ENCODE measurements around the gene KIF13A.
"Not testable (repeated sequence)": the region's sequence is repeated elsewhere in the genome, so short reads cannot be mapped to it uniquely, and the experiment has no call there.

The KIF13A gene

DNA sequence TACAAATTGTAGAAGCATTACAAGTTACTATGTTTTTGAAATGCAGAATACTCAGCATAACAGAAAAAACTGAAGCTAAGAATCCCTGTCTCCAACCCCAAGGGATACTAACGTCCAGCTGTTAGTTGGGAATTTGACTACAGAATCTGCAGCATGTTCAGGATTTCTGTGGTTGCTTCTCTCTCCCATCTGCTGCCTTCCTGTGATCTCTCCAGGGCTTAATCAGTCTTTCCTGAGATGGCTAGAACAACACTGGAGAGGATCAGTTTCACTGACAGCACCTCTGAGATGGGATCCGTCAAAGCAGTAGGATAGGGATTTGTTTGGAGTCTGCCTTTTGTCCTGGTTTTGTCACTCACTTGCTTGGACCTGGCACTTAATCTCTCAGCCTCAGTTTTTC is 207.4 kb downstream of the KIF13A start:
- H3K27me3 ChIP-seq (ENCODE audit: insufficient read depth, low read length), result no peaks in the 10 kb centered on the region
- H3K9me3 ChIP-seq (ENCODE audit: insufficient read depth, low read depth, low read length), result no peaks in the 10 kb centered on the region
- H3K4me3 ChIP-seq (ENCODE audit: low read length), result no peak overlapping the region
- H3K27ac ChIP-seq (ENCODE audit: low read length), result no peak overlapping the region
- H3K4me1 ChIP-seq (ENCODE audit: insufficient read depth, low read length), result peaks cover 10% of the 10 kb centered on the region; the same call in 1 of the 2 replicates
- peaks cover 77% of the 10 kb centered on the region for H3K36me3 ChIP-seq (ENCODE audit: insufficient read depth, low read depth, low read length)
- no peak overlapping the region for H3K9ac ChIP-seq (ENCODE audit: low read depth, low read length)

DNA sequence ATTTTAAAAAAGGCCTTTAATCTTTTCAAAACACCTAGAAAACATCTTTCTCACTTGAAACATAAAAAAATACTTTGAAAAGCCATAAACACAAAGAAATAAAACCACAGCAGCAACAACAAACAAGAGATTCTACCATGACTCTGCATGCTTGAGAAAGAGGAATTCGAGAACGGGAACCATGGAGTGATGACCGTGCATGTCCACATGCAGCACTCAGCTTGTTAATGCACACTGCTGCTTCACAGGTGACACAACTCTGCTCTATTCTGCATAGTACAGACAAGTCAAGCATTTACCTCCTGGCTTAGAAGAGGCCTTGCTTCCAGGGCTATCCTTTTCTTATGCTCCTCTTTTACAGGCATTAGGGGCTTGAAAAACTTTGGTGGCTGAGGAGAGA is 215.8 kb downstream of the KIF13A start:
- Histone ChIP-seq H3K36me3 (ENCODE audit: insufficient read depth, low read depth, low read length) (peaks cover 79% of the 10 kb centered on the region), H3K9ac (ENCODE audit: low read depth, low read length) (no peak overlapping the region)

DNA sequence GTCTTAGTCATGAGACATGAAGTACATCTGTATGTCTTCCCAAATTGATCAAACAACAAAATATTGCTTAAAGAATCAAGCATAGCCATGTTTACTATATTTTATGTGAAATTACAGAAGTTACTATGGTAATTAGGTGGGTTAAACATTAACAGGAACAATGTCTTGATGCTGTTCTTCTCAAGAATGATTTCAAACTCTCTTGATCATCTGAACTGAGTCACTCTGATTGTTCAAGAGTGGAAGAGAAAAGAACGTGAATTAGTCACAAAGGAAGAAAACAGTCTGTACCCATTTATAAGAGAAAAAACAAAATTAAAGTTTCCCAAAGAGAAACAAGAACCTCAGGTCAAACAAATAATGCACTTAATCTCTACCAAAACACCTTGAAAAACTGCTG is 218.6 kb downstream of the KIF13A start:
- no peaks in the 10 kb centered on the region for H3K27me3 ChIP-seq (ENCODE audit: insufficient read depth, low read length)
- peaks cover 72% of the 10 kb centered on the region for H3K36me3 ChIP-seq (ENCODE audit: insufficient read depth, low read depth, low read length)
- H3K4me1 ChIP-seq (ENCODE audit: insufficient read depth, low read length), result no peaks in the 10 kb centered on the region
- H3K4me3 ChIP-seq (ENCODE audit: low read length), result no peak overlapping the region
- no peaks in the 10 kb centered on the region for H3K9me3 ChIP-seq (ENCODE audit: insufficient read depth, low read depth, low read length)
- no peak overlapping the region for H3K27ac ChIP-seq (ENCODE audit: low read length)
- no peak overlapping the region for H3K9ac ChIP-seq (ENCODE audit: low read depth, low read length)

More for the DNA sequence above, 215.8 kb downstream of the KIF13A start:
- Histone ChIP-seq H3K27me3 (ENCODE audit: insufficient read depth, low read length) (no peaks in the 10 kb centered on the region), H3K4me1 (ENCODE audit: insufficient read depth, low read length) (no peaks in the 10 kb centered on the region), H3K9me3 (ENCODE audit: insufficient read depth, low read depth, low read length) (no peaks in the 10 kb centered on the region), H3K27ac (ENCODE audit: low read length) (no peak overlapping the region), H3K4me3 (ENCODE audit: low read length) (no peak overlapping the region)

DNA sequence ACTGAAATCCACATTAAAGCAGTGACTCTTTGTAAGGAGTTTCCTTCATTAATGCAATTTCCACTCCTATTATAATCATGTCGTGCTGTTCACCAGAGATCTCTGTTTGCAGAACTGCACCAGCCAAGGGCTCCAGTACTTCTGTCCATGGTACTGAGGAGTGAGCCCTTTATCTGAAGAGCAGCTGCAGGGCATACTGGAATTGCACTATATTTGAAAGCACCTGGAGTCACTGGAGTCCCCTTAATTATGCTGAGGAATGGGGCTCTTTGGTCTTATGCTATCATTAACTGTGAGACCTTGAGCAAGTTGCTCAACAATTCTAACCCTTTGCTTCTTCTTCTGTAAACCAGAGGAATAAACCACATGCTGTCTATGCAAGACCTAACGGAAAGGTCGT is 219.0 kb downstream of the KIF13A start:
- Histone ChIP-seq H3K4me3 (ENCODE audit: low read length) (no peak overlapping the region), H3K4me1 (ENCODE audit: insufficient read depth, low read length) (no peaks in the 10 kb centered on the region), H3K36me3 (ENCODE audit: insufficient read depth, low read depth, low read length) (peaks cover 72% of the 10 kb centered on the region), H3K27me3 (ENCODE audit: insufficient read depth, low read length) (no peaks in the 10 kb centered on the region), H3K9ac (ENCODE audit: low read depth, low read length) (no peak overlapping the region), H3K27ac (ENCODE audit: low read length) (no peak overlapping the region), H3K9me3 (ENCODE audit: insufficient read depth, low read depth, low read length) (no peaks in the 10 kb centered on the region)

DNA sequence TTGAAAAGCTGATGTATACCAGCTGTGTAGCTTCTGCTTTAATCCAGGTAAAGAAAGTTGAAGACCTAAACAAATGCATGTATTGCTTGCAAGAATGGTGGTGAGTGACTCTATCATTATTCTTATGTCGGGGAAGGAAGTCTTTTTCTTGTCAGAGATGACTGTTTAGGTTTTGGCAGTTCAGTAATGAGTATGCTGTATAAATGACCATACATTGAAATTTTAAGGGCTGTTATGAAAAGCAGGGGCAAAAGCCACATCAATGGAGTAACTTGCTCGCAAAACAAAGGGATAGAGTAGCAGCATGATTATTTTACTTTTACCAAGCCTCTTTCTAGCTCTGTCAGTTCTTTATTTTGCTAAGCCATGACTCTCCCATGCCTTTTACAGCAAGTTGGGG is 224.8 kb downstream of the KIF13A start:
- Histone ChIP-seq H3K27me3 (ENCODE audit: insufficient read depth, low read length) (no peaks in the 10 kb centered on the region), H3K9ac (ENCODE audit: low read depth, low read length) (no peak overlapping the region), H3K4me3 (ENCODE audit: low read length) (no peak overlapping the region), H3K27ac (ENCODE audit: low read length) (no peak overlapping the region), H3K36me3 (ENCODE audit: insufficient read depth, low read depth, low read length) (peaks cover 49% of the 10 kb centered on the region), H3K4me1 (ENCODE audit: insufficient read depth, low read length) (no peaks in the 10 kb centered on the region), H3K9me3 (ENCODE audit: insufficient read depth, low read depth, low read length) (no peaks in the 10 kb centered on the region)

DNA sequence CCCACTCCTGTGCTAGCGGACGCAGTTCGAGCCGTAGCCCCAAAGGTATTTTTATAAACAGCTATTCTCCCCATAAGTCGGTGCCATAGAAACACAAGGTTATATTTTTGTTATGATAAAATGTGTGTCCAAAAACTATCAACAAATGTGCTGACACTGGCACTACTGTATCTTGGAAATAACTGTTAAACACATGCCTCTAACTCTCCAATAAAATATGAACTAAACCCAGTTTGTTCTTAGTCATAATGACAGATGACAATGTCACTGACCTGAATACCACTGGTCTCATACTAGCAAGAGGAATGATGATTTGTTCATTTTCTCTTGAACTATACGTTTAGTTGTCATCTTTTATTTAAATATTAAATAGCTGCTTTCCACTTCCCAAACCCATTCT is 229.3 kb downstream of the KIF13A start:
- H3K27me3 ChIP-seq (ENCODE audit: insufficient read depth, low read length), result no peaks in the 10 kb centered on the region

DNA sequence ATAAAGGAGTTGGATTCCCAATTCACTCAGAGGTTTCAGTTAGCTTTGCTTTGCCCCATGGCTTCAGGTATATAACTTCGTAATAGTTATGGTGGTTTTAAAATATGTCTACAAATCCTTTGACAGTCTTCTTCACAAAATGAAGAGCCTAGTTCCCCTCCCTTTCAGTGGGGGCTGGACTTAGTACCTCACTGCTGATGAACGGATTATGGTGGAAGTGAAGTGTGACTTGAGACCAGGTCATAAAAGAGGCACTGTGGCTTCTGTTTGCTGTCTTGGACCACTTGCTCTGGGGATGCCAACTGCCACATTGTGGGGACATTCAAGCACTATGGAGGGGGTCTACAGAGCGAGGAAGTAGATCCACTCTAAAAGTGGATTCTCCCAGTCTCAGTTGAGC is 233.2 kb downstream of the KIF13A start:
- H3K9me3 ChIP-seq (ENCODE audit: insufficient read depth, low read depth, low read length), result no peaks in the 10 kb centered on the region
- H3K9ac ChIP-seq (ENCODE audit: low read depth, low read length), result no peak overlapping the region
- no peaks in the 10 kb centered on the region for H3K36me3 ChIP-seq (ENCODE audit: insufficient read depth, low read depth, low read length)
- no peak overlapping the region for H3K4me3 ChIP-seq (ENCODE audit: low read length)
- no peaks in the 10 kb centered on the region for H3K27me3 ChIP-seq (ENCODE audit: insufficient read depth, low read length)
- no peak overlapping the region for H3K27ac ChIP-seq (ENCODE audit: low read length)
- no peaks in the 10 kb centered on the region for H3K4me1 ChIP-seq (ENCODE audit: insufficient read depth, low read length)

More for the DNA sequence above, 229.3 kb downstream of the KIF13A start:
- no peak overlapping the region for H3K9ac ChIP-seq (ENCODE audit: low read depth, low read length)
- H3K4me3 ChIP-seq (ENCODE audit: low read length), result no peak overlapping the region
- no peaks in the 10 kb centered on the region for H3K4me1 ChIP-seq (ENCODE audit: insufficient read depth, low read length)
- no peak overlapping the region for H3K27ac ChIP-seq (ENCODE audit: low read length)
- H3K9me3 ChIP-seq (ENCODE audit: insufficient read depth, low read depth, low read length), result no peaks in the 10 kb centered on the region
- H3K36me3 ChIP-seq (ENCODE audit: insufficient read depth, low read depth, low read length), result peaks cover 21% of the 10 kb centered on the region

DNA sequence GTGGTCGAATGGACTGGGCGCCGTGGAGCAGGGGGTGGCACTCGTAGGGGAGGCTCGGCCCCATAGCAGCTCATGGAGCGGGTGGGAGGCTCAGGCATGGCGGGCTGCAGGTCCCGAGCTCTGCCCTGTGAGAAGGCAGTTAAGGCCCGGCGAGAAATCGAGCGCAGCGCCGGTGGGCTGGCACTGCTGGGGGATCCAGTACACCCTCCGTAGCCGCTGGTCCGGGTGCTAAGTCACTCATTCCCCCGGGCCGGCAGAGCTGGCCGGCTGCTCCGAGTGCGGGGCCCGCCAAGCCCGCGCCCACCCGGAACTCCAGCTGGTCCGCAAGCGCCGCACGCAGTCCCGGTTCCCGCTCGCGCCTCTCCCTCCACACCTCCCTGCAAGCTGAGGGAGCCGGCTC is 242.1 kb downstream of the KIF13A start:
- not testable (repeated sequence) for H3K4me1 ChIP-seq (ENCODE audit: insufficient read depth, low read length); H3K36me3 ChIP-seq (ENCODE audit: insufficient read depth, low read depth, low read length); H3K27ac ChIP-seq (ENCODE audit: low read length); H3K4me3 ChIP-seq (ENCODE audit: low read length); H3K9ac ChIP-seq (ENCODE audit: low read depth, low read length); H3K9me3 ChIP-seq (ENCODE audit: insufficient read depth, low read depth, low read length); H3K27me3 ChIP-seq (ENCODE audit: insufficient read depth, low read length)

DNA sequence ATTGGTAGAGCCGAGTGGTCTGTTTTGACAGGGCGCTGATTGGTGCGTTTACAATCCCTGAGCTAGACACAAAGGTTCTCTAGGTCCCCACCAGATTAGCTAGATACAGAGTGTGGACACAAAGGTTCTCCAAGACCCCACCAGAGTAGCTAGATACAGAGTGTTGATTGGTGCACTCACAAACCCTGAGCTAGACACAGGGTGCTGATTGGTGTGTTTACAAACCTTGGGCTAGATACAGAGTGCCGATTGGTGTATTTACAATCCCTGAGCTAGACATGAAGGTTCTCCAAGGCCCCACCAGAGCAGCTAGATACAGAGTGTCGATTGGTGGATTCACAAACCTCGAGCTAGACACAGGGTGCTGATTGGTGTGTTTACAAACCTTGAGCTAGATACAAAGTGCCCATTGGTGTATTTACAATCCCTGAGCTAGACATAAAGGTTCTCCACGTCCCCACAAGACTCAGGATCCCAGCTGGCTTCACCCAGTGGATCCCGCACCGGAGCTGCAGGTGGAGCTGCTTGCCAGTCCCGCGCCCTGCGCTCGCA is 242.6 kb downstream of the KIF13A start:
- not testable (repeated sequence) for H3K27me3 ChIP-seq (ENCODE audit: insufficient read depth, low read length); H3K36me3 ChIP-seq (ENCODE audit: insufficient read depth, low read depth, low read length); H3K27ac ChIP-seq (ENCODE audit: low read length); H3K4me3 ChIP-seq (ENCODE audit: low read length); H3K9ac ChIP-seq (ENCODE audit: low read depth, low read length); H3K9me3 ChIP-seq (ENCODE audit: insufficient read depth, low read depth, low read length); H3K4me1 ChIP-seq (ENCODE audit: insufficient read depth, low read length)

DNA sequence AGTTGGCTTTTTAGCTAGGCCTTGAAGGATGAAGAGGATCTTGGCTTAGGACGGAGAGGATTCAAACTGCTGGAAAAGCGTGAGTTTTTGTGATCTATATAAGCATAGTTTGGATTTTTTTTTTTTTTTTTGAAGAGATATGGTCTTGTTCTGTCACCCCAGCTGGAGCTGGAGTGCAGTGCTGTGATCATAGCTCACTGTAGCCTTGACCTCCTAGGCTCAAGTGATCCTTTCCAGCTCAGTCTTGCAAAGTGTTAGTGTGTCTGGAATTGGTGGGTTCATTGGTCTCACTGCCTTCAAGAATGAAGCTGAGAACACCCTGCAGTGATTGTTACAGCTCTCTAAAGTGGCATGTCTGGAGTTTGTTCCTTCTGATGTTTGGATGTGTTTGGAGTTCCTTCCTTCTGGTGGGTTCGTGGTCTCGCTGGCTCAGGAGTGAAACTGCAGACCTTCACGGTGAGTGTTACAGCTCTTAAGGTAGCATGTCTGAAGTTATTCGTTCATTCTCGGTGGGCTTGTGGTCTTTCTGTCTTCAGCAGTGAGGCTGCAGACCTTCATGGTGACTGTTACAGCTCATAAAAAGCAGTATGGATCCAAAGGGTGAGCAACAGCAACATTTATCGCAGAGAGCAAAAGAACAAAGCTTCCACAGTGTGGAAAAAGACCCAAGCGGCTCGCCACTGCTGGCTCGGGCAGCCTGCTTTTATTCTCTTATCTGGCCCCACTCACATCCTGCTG is 243.2 kb downstream of the KIF13A start:
- no peaks in the 10 kb centered on the region for H3K27me3 ChIP-seq (ENCODE audit: insufficient read depth, low read length)
- H3K4me1 ChIP-seq (ENCODE audit: insufficient read depth, low read length), result no peaks in the 10 kb centered on the region
- no peak overlapping the region for H3K9ac ChIP-seq (ENCODE audit: low read depth, low read length)
- H3K27ac ChIP-seq (ENCODE audit: low read length), result no peak overlapping the region
- H3K4me3 ChIP-seq (ENCODE audit: low read length), result no peak overlapping the region
- no peaks in the 10 kb centered on the region for H3K9me3 ChIP-seq (ENCODE audit: insufficient read depth, low read depth, low read length)
- no peaks in the 10 kb centered on the region for H3K36me3 ChIP-seq (ENCODE audit: insufficient read depth, low read depth, low read length)

DNA sequence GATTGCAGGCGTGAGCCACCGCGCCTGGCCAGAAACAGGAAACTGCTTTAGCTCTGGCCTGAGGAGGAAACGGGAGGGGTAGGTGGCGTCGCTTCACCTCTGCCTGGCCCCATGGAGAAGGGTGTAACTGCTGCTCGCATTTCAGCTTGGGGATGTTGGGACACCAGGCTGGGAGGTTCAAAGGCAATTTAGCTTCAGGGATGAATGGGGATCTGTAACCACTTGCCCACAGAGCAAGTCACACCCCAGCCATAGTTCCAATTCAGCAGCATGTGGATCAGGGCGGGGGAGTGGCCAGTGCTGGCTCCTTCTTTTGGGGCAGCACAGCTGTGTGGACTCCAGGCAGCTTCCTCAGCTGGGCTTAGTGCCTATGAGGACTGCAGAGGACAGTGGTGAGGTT is 245.9 kb downstream of the KIF13A start:
- H3K27ac ChIP-seq (ENCODE audit: low read length), result no peak overlapping the region

DNA sequence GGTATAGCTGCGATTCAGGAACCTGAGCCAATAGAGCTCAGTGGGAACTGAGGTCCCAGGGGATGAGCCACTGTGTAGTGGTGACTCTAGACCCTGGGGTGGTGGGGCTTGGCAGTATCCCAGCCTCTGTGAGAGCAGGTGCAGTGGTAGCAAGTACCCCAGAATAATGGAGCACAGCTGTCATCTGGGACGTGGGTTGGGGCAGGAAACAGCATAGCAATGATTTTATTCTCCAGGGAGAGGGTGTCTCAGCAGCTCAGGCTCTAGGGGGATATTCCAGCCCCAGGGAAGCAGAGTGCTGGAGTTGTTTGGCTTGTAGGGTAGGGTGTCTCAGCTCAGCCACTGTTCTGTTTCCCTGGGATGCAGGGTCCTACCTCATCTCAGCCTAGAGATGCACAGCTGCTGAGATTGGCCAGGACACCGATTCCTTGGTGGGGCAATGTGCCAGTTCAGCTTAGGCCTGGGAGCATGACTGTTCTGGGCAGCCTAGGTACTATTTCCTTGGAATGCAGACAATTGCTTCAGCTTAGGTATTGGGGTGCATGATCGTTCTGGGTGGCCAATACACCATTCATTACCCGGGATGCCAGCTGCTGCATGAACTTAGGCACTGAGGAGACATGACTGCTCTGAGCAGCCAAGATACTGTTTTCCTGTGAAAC is 246.7 kb downstream of the KIF13A start:
- Histone ChIP-seq H3K4me3 (ENCODE audit: low read length) (no peak overlapping the region), H3K4me1 (ENCODE audit: insufficient read depth, low read length) (no peaks in the 10 kb centered on the region), H3K9ac (ENCODE audit: low read depth, low read length) (no peak overlapping the region), H3K36me3 (ENCODE audit: insufficient read depth, low read depth, low read length) (no peaks in the 10 kb centered on the region), H3K27me3 (ENCODE audit: insufficient read depth, low read length) (no peaks in the 10 kb centered on the region), H3K9me3 (ENCODE audit: insufficient read depth, low read depth, low read length) (peaks cover 21% of the 10 kb centered on the region), H3K27ac (ENCODE audit: low read length) (no peak overlapping the region)

More for the DNA sequence above, 245.9 kb downstream of the KIF13A start:
- no peak overlapping the region for H3K4me3 ChIP-seq (ENCODE audit: low read length)
- H3K27me3 ChIP-seq (ENCODE audit: insufficient read depth, low read length), result no peaks in the 10 kb centered on the region
- peaks cover 18% of the 10 kb centered on the region for H3K9me3 ChIP-seq (ENCODE audit: insufficient read depth, low read depth, low read length)
- no peaks in the 10 kb centered on the region for H3K4me1 ChIP-seq (ENCODE audit: insufficient read depth, low read length)
- no peak overlapping the region for H3K9ac ChIP-seq (ENCODE audit: low read depth, low read length)
- no peaks in the 10 kb centered on the region for H3K36me3 ChIP-seq (ENCODE audit: insufficient read depth, low read depth, low read length)
